HG02943 (cell line): ENCODE measurements around the gene RNF126.
A peak's percentile ranks its signal among the peaks of the same experiment; 100 is the strongest.

Experiments used
- ATAC-seq: cut with Tn5 transposase; IDR thresholded peaks from one replicate; pipeline ENCODE4 v1.9.1; 2021; ENCODE audit warnings: mild to moderate bottlenecking, low read depth, moderate library complexity; ENCODE audit not compliant: unreplicated experiment

The RNF126 gene

DNA sequence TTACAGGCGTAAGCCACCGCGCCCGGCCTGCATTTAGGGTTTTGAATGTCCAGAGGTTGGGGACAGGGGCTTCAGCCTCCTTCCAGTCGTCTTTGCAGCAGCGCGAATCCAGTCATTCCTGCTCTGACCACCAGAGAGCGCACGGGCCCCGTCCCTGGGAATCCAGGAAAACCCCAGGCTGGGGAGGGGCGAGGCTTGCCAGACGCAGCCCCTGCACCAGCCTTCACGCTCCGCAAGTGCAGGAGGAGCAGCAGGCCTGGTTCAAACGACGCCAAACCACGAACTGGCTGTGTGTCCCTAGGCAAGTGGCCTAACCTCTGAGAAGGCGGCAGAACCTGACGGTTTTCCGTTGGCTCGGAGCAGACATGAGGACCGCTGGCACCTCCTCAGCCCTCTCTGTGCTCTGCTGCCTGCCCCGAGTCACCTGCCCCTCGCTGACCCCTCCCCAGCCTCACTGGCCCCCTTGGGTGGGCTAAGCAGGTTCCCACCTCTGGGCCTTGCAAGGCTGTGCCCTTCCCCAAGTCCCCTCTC is 2.0 kb upstream of the RNF126 start:
- ATAC-seq: no peak

DNA sequence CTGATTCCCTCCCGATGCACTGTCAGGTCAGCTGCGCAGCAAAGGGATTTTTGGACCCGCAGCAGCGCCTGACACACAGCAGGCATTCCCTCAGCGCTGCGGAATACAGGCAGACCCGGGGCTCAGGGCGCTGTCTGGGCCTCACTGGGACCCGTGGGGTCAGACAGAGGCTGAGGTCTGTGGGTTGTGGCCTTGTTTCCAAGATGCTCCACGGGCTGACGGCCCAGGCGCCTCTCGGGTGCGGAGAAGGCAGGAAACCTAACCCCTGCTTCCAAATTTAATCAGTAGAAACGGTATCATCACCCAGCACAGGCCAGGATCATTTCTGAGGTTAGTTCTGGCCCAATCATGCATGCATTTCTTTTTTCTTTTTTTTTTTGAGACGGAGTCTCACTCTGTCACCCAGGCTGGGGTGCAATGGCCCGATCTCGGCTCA is 686 bp upstream of the RNF126 start:
- no peak for ATAC-seq

- peak; percentile 4 for ATAC-seq
Measured at GRCh38 chr19:662207-662961, 630 bp downstream of the RNF126 start.

DNA sequence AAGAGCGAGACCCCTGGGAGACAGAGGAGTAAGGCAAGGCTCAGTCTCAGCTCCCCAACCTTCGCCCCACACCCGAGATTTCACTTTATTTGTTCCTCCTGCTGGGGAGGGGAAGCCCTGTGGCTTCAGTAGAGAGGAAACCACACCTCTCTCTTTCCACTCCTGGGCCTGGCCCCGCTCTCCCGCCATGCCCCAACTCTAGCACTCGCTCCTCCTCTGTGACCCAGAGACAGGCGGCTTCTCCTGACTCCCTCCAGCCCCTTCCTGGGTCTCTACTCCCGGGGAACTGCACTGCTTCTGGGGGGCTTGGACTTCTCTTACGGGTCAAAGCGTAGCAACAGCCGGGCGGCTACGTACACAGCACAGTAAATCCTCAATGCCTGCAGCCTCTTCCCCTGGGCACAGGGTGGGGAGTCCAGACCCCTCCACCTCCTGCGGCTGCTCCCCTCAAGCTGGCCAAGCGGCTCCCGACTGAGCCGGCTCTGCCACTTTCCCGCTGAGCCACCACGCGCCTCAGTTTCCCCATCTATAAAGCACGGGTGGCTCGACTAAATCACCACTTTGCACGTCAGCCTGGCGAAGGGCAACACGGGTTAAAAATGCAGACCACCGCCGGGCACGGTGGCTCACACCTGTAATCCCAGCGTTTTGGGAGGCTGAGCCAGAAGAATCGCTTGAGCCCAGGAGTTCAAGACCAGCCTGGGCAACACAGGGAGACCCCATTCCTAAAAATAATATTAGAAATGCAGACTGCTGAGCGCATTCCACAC is 1.4 kb downstream of the RNF126 start:
- ATAC-seq: no peak

DNA sequence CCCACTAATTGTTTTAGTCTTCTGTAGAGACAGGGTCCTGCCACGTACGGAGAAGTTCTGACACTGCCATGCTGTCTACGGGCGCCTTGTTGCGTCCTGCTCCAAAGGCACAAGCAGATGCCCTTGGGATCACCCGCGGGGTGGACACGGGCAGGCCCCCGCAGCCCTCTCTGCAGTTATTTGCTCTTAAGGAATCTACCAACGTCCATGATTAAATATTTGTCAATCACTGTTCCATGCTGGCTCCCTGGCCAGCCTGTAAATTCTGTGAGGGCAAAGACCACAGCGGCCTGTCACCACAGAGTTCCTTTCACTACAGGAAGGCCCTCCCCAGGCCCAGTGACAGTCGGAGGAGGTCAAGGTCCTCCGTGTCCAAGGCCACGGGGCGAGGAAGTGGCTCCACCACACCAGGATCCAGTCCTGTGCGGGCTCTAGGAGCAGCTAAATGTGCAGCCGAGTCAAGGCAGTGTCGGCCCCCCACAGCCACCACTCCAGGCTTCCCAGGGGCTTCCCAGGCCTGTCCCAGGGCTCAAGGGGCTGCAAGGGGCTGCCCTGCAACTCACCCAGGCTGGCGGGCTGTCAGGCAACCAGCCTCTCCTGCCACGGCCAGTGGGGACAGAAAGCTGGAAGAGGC is 2.1 kb downstream of the RNF126 start:
- no peak for ATAC-seq

DNA sequence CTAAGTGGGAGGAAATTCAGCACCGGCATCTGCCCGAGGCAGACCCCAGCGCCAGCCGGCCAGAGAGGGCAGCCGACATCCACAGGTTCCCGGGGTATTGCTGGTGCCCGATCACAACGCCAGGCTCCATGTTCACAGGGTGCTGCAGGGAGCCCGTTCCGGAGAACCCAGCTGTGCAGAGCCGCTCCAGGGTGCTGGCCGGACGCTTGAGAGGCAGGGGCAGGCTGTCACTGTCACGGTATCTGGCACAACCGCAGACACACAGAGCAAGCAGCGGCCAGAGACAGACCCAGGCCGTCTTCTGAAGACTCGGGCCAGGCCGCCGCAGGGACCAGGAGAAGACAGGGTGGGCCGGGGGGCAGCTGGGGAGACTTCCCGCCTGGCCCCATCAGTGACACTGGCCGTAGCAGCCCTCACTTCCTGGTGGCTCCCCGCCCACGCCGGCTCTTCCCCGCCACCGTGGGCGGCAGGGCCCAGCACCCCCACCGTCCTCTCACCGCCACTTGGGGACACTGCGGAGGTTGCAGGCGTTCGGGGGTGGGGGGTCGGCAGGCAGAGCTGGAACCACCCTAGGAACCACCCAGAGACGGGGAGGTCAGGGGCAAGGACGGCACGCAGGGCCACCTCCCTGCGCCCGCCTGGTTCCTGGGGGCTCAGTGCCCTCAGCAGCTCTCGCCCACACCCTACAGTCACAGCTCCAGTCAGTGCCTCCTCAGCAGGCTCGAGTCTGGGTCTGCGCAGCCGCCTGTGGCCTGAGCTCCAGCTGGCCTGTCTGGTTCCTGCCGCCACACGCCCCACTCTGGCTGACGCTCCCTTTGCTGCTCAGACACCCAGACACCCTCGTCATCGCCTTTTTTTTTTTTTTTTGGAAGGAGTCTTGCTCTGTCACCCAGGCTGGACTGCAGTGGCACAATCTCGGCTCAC is 3.8 kb downstream of the RNF126 start:
- ATAC-seq: no peak

DNA sequence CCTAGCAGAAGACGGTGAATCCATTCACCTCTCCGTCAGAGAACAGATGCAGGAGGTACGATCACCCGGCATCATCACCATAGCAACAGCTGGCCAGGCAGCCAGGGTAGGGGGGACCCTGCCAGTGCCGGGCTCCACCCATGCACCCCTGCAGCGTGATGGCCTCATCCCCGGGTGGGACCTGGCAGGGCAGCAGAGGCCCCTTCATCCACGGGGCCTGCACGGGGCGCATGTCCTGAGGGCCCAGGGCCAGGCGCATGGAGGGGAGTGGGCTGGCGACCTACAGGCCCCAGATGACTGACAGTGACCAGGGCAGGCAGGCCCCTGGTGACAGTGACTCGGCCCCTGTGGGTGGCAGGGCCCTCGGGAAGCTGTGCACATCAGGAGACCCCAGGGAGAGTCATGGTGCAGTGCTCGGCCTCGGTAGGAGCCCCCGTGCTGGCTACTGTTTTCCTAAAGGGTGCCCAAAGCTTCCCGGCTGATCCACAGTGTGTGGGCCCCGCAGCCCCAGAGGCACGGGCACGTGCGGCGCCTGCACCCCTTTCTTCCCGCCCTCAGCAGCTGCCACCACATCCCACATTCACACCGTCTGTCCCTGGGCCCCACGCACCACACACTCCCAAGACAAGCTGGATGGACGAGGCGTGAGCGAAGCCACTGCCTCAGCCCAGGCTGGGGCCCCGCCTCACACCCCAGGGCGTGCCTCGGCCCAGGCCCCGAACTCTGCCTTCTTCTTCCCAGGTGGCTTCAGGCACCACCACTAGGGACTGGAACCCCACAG is 4.8 kb downstream of the RNF126 start:
- ATAC-seq: no peak

DNA sequence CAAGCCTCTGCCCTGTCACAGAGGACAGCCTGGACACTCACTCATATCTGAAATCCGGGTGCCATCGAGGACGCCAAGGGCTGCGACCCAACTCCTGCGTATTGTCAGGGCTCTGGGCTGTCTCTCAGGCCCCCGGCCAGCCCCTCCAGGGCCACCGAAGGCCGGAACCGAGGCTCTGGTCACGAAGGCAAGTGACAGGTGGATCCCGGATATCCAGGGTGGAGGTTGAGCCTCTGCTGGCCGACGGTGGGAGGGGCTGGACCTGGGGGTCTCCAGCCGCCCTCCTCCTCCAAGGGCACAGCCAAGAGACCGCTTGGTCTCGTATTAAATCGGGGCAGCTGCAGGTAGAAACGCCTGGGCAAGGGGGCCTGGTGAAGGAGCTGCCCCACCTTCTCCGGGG is 5.4 kb downstream of the RNF126 start:
- ATAC-seq: no peak

DNA sequence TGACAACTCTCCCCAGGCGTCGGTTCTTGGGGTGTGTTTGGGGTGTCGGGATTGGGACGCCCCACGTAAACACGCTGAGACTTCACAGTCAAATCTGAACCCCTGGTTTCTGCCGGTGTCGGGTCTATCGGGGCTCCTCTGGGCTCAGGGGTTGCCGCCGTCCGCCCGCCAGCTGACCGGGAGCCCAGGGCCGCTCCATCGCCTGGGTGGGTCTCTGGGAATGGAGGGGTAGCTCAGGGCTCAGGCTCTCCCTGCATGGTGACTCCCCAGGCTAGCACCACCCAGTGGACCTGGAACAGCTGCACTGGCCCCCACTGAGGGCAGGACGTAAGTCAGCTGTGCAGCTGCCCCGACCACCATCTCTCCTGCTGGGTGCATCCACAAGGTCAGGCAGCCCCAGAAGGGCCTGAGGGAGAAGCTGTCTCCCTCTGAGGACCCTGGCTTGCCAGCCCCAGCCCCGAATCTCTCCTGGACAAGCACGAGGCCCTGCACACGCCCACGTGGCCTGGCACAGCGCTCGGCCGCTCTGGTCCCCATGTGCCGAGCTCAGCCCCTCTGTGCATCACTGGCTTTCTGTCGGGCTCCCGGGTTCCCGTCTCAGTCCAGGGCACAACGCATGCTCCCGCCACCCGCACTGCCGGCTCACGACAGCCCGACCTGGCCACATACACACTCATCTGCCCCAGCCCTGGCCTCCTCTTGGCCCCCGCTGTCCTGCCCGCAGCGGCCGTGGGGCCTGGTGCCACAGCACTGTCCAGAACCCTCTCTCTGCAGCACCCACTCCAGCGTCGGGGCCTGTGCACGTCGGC is 6.1 kb downstream of the RNF126 start:
- ATAC-seq: no peak

GRCh38 chr19:655691-656090 is 7.3 kb downstream of the RNF126 start:
- no peak for ATAC-seq

DNA sequence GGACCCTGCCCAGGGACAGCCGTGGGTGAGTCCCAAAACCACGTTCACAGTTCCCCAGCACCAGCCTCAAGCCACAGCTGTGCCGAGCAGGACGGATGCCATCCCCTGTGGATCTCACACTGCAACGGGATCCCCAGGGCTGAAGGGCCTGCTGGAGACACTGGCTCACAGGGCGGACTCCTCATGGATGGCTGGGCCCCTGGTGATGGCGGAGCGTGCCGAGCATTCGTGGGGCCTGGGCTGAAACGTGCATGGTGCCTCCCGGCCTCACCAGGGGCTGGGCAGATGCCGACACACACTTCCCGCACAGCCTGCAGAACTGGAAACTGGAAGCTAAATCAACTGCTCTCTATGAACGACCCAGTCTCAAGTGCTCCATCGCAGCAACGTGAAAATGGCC is 9.6 kb downstream of the RNF126 start:
- no peak for ATAC-seq

DNA sequence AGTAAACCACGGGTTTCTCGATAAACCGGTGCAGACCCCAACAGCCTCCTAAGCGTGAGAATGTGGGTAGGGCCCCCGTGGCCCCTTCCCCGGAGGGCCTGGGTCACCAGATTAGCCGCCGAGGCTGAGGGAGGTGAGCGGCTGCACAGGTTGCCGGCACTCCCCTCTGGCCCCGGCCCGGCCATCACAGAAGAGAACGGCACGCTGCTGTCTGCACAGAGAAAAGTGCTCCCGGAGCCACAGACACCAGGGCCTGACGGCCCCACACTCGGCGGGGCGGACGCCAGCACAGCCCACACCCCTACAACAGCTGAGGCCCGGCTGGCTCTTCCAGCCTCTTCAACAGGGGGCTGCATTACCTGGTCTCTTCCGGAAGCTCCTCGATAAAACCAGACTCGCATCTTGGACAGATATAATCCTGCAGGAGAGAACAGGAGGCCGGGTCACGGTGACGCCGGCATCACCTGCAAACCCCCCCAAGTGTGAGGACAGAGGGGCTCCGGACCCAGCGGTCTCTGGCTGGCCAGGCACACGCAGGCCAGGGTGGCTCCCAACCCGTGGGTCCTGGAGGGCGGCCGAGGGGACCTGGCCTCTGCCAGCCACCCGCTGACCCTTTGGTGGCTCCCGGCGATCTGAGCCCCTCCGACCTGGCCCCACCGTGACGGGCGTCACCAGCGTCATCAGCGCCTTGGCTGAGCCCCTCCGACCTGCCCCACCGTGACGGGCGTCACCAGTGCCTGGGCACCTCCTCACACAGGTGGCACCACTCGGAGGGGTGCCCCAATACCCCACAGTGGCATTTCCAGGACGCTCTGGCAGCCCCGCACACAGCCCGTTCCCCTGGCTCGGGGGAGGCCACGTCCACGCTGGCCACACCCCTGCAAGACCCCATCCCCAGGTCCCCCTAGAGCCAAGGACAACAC is 10.3 kb downstream of the RNF126 start:
- ATAC-seq: no peak

DNA sequence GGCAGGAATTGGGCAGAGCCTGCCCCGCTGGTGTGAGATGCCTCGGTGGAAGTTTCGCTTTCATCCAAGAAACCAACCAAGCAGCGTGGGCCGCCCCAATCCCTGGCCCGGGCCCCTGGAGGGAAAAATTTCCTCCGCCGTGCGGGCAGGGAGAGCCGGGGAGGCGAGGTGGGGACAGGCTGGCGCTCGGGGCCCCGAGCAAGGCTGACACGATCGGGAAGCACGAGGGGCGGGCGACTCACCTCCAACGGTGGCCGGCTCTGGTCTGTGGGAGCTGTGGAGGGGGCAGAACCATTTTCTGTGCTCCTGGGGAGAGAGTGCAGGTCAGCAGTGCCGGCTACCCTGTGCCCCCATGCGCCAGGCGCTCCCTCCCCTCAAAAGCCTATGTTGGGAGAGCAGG is 11.0 kb downstream of the RNF126 start:
- ATAC-seq: no peak

GRCh38 chr19:651114-651818 is 11.7 kb downstream of the RNF126 start:
- no peak for ATAC-seq

GRCh38 chr19:650121-650520 is 12.9 kb downstream of the RNF126 start:
- no peak for ATAC-seq

GRCh38 chr19:648904-649801 is 13.9 kb downstream of the RNF126 start:
- ATAC-seq: no peak
